AG09319 (cell line): ENCODE data around the gene MYCBP2.

Source experiments
- DNase-seq: peaks from one replicate; pipeline ENCODE4 v3.0.0-alpha.2; 2010; ENCODE audit warnings: low read depth; ENCODE audit errors: extremely low read depth
- CTCF ChIP-seq: IDR thresholded peaks from 2 replicates; pipeline ENCODE4 v1.5.1; 2011; ENCODE audit warnings: low read depth, mild to moderate bottlenecking, inconsistent platforms, low read length, moderate library complexity

MYCBP2 gene

GRCh38 chr13:77038907-77039480, 287.9 kb downstream of the MYCBP2 start:
- TF ChIP-seq CTCF = no peak

GRCh38 chr13:77036279-77036678, 290.6 kb downstream of the MYCBP2 start:
- no peak for DNase-seq
- TF ChIP-seq CTCF = no peak

More at GRCh38 chr13:77038907-77039480, 287.9 kb downstream of the MYCBP2 start:
- no peak for DNase-seq

GRCh38 chr13:77034881-77035280, 292.0 kb downstream of the MYCBP2 start:
- TF ChIP-seq CTCF = no peak
- no peak for DNase-seq

- TF ChIP-seq CTCF = no peak
Measured at GRCh38 chr13:77033717-77034302, 293.1 kb downstream of the MYCBP2 start.

GRCh38 chr13:77031656-77032243, 295.1 kb downstream of the MYCBP2 start:
- DNase-seq = no peak
- no peak for TF ChIP-seq CTCF

More at GRCh38 chr13:77033717-77034302, 293.1 kb downstream of the MYCBP2 start:
- DNase-seq = no peak

GRCh38 chr13:77029436-77029835, 297.5 kb downstream of the MYCBP2 start:
- DNase-seq = no peak
- TF ChIP-seq CTCF = no peak

- no peak for TF ChIP-seq CTCF
- DNase-seq = no peak
Measured at GRCh38 chr13:77028202-77028601, 298.7 kb downstream of the MYCBP2 start.
